ENCODE measurements around the gene GULP1.

GULP1 gene

DNA sequence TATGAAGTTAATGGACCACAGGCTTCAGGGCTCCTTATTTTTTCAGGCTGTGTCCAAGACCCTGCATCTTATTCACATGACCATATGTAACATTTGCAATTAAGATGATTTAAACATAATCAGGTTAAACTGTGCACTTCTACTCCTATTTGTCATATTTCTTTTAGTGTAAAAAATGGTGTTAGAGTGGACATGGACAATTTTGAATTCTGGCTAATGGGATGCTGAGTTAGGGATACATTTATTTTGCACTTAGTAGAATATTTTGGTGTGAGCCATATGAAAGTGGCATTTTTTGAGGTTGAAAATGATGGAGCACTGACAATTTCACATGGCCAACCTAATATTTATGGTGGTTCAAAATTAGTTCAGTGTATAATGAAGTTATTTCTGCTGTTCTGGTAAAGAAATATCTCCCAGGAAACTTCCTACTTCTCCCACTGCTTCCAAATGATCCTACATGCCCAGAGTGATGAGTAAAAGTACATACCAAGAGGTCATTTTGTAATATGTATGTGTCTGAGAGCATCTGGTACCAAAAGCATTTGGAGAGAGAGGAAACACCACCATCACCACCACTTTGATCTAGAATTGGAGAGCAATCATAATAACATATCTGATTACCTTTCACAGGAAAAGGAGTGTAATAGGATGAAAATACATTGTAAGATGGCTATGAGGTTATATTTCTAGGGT, 36.0 kb downstream of the GULP1 start:
- H3K36me3 ChIP-seq (ENCODE audit: insufficient read depth, low read length), result no peaks in the 10 kb centered on the region
- H3K4me3 ChIP-seq (ENCODE audit: low read depth in 1 of 2, low read length in 2 of 2), result no peak overlapping the region
- peaks cover 14% of the 10 kb centered on the region for H3K4me1 ChIP-seq (ENCODE audit: insufficient read depth, low read length)
- H3K9ac ChIP-seq (ENCODE audit: low read length), result no peak overlapping the region
- no peak overlapping the region for H3K27ac ChIP-seq (ENCODE audit: low read depth, low read length)
- H3K27me3 ChIP-seq (ENCODE audit: control insufficient read depth in 1 of 2, insufficient read depth in 2 of 2, low read length in 2 of 2), result no peaks in the 10 kb centered on the region
- no peaks in the 10 kb centered on the region for H3K9me3 ChIP-seq (ENCODE audit: low read length)

DNA sequence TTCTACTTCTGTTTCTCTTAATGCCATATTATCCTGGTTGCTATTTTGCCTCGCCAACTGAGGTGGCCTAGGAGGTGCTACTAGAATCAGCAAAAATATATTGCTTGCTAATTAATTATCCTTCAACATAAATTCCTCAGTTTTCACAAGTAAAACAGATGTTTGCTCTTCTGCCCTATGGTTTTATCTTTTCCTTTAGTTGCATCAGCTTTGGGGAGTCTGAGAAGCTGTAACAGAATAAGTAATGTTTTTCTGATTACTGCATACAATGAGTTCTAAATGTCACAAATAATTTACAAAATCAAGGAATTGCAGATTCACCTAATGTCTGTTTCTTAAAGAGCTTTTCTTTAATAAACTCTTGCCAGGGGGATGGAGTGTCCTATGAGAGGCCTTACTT, 36.7 kb downstream of the GULP1 start:
- Histone ChIP-seq H3K4me1 (ENCODE audit: insufficient read depth, low read length) (peaks cover 14% of the 10 kb centered on the region), H3K9ac (ENCODE audit: low read length) (no peak overlapping the region), H3K9me3 (ENCODE audit: low read length) (no peaks in the 10 kb centered on the region), H3K27me3 (ENCODE audit: control insufficient read depth in 1 of 2, insufficient read depth in 2 of 2, low read length in 2 of 2) (no peaks in the 10 kb centered on the region), H3K27ac (ENCODE audit: low read depth, low read length) (no peak overlapping the region), H3K4me3 (ENCODE audit: low read depth in 1 of 2, low read length in 2 of 2) (no peak overlapping the region), H3K36me3 (ENCODE audit: insufficient read depth, low read length) (no peaks in the 10 kb centered on the region)

DNA sequence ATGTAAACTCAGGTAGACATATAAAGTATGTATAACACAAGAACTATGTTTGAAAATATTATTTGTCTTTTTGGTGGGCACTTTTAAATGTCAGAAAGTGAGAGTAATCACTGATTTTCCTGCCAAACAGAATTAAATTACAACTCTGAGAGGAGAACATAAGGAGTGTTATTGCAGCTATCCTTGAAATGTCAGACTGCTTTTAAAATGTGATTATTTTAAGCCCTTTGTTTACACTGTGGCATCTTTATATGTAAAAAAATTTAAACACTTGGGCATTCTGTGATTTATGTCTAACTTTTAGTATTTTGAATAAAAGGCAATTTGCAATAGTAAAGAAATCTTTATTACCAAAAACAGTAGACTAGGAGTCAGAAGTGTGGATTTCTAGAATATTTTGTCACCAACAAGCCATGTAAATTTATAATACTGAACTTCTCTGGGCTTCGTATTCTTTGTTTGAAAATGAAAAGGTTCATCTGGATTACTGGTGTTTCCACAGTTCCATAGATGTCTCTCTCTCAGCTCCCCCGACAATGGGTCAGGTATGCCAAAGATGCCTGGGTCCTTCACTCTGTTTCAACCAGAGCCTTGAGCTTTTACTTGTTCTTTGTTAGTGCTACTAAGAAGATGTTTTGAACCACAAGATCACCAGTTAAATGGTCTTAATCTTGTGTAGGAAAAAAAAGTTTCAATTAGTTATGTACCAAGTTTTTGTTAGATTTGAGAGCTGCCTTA, 38.8 kb downstream of the GULP1 start:
- no peaks in the 10 kb centered on the region for H3K9me3 ChIP-seq (ENCODE audit: low read length)
- H3K27me3 ChIP-seq (ENCODE audit: control insufficient read depth in 1 of 2, insufficient read depth in 2 of 2, low read length in 2 of 2), result no peaks in the 10 kb centered on the region
- no peak overlapping the region for H3K4me3 ChIP-seq (ENCODE audit: low read depth in 1 of 2, low read length in 2 of 2)
- no peaks in the 10 kb centered on the region for H3K36me3 ChIP-seq (ENCODE audit: insufficient read depth, low read length)
- peaks cover 20% of the 10 kb centered on the region for H3K4me1 ChIP-seq (ENCODE audit: insufficient read depth, low read length)
- no peak overlapping the region for H3K9ac ChIP-seq (ENCODE audit: low read length)
- no peak overlapping the region for H3K27ac ChIP-seq (ENCODE audit: low read depth, low read length)

DNA sequence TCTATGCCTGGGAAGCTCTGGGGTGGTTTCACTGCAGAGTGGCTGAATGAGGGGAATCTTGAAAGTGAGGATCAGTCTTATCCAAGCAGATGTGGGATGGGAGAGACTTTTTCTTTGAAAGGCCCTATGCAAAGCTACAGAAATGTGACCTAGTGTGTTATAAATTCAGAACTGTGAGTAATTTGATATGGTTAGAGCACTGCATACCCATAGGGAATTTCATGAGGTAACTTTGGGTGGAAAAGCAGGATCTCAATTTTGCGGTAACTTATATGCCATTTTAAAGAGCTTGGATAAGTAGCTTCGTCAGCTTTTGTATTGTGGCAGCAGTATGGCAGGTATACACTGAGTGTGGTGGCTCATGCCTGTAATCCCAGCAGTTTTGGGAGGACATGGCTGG, 40.9 kb downstream of the GULP1 start:
- Histone ChIP-seq H3K27ac (ENCODE audit: low read depth, low read length) (no peak overlapping the region), H3K27me3 (ENCODE audit: control insufficient read depth in 1 of 2, insufficient read depth in 2 of 2, low read length in 2 of 2) (no peaks in the 10 kb centered on the region), H3K4me1 (ENCODE audit: insufficient read depth, low read length) (peaks cover 11% of the 10 kb centered on the region), H3K36me3 (ENCODE audit: insufficient read depth, low read length) (no peaks in the 10 kb centered on the region), H3K9me3 (ENCODE audit: low read length) (no peaks in the 10 kb centered on the region), H3K4me3 (ENCODE audit: low read depth in 1 of 2, low read length in 2 of 2) (no peak overlapping the region), H3K9ac (ENCODE audit: low read length) (no peak overlapping the region)

DNA sequence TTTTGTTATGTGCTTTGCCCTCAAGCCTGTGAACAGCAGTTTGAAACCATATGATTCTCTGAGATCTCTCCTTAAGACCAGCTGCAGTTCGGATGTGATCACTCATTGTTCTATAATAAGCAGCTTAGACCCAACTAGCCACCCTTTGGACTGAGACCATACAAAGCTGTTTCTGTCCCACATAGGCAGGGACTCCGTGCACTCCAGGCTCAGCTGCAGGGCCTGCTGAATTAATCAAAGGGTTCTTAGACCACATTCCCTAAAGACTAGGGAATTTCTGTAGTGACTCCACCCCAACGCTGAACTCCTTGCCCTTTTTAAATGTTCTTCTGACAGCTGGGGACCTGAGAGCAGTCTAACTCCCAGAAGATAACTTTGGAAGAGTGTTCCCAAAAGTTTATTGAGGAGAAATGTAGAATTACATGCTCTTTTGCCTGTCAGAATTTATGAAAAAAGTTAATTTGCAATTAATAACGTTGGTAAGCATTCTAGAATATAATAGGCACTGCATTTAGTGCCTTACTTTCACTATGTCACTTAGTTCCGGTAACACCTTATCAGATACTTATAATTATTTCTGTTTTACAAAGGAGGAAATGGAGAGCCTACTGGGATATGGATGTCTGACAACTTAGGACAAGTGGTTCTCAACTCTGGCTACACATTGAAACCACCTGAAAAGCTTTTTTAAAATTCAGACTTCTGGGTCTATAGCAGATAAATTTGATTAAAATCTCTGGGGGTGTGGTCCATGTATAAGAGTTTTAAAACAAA, 42.3 kb downstream of the GULP1 start:
- peaks cover 11% of the 10 kb centered on the region for H3K4me1 ChIP-seq (ENCODE audit: insufficient read depth, low read length)
- H3K9ac ChIP-seq (ENCODE audit: low read length), result no peak overlapping the region
- H3K27ac ChIP-seq (ENCODE audit: low read depth, low read length), result no peak overlapping the region
- H3K9me3 ChIP-seq (ENCODE audit: low read length), result no peaks in the 10 kb centered on the region
- no peaks in the 10 kb centered on the region for H3K36me3 ChIP-seq (ENCODE audit: insufficient read depth, low read length)
- no peak overlapping the region for H3K4me3 ChIP-seq (ENCODE audit: low read depth in 1 of 2, low read length in 2 of 2)
- H3K27me3 ChIP-seq (ENCODE audit: control insufficient read depth in 1 of 2, insufficient read depth in 2 of 2, low read length in 2 of 2), result no peaks in the 10 kb centered on the region

DNA sequence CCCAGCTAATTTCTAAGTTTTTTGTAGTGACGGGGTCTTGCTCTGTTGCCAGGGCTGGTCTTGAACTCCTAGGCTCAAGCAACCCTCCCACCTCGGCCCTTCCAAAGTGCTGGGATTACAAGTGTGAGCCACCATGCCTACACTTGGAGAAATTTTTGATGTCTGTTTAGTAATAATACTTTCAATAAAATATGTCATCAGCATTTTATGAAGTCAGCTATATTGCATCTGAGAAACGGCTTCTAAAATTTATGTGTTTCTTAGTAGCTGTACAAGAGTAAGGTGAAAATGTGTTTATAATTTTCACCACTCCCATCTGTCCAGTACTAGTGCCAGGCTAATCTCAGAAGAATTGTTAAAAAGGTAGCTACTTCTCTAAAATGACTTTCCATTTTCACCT, 46.8 kb downstream of the GULP1 start:
- Histone ChIP-seq H3K27ac (ENCODE audit: low read depth, low read length) (no peak overlapping the region), H3K27me3 (ENCODE audit: control insufficient read depth in 1 of 2, insufficient read depth in 2 of 2, low read length in 2 of 2) (no peaks in the 10 kb centered on the region), H3K36me3 (ENCODE audit: insufficient read depth, low read length) (no peaks in the 10 kb centered on the region), H3K9me3 (ENCODE audit: low read length) (no peaks in the 10 kb centered on the region), H3K9ac (ENCODE audit: low read length) (no peak overlapping the region), H3K4me3 (ENCODE audit: low read depth in 1 of 2, low read length in 2 of 2) (no peak overlapping the region), H3K4me1 (ENCODE audit: insufficient read depth, low read length) (peaks cover 6% of the 10 kb centered on the region)

DNA sequence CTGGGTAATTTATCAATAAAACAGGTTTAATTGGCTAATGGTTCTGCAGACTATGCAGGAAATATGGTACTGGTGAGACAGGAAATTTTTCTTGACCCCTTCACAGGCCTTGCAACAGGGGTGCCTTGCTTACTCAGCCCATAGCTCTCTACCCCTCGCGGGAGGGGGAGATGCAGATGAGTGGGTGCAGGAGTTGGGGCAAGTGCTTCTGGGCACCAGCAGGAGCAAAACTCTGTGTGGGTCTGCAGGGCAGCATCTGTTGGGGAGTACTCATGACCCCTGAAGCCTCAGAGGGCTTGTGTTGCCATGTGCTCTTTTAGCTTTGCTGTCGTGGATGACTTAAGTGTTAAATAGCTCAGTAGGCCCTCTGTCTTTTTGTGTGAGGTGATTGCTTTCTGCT, 48.6 kb downstream of the GULP1 start:
- no peak overlapping the region for H3K4me3 ChIP-seq (ENCODE audit: low read depth in 1 of 2, low read length in 2 of 2)
- H3K4me1 ChIP-seq (ENCODE audit: insufficient read depth, low read length), result peaks cover 2% of the 10 kb centered on the region
- no peaks in the 10 kb centered on the region for H3K9me3 ChIP-seq (ENCODE audit: low read length)
- H3K27ac ChIP-seq (ENCODE audit: low read depth, low read length), result no peak overlapping the region
- H3K27me3 ChIP-seq (ENCODE audit: control insufficient read depth in 1 of 2, insufficient read depth in 2 of 2, low read length in 2 of 2), result no peaks in the 10 kb centered on the region
- H3K9ac ChIP-seq (ENCODE audit: low read length), result no peak overlapping the region
- H3K36me3 ChIP-seq (ENCODE audit: insufficient read depth, low read length), result no peaks in the 10 kb centered on the region

DNA sequence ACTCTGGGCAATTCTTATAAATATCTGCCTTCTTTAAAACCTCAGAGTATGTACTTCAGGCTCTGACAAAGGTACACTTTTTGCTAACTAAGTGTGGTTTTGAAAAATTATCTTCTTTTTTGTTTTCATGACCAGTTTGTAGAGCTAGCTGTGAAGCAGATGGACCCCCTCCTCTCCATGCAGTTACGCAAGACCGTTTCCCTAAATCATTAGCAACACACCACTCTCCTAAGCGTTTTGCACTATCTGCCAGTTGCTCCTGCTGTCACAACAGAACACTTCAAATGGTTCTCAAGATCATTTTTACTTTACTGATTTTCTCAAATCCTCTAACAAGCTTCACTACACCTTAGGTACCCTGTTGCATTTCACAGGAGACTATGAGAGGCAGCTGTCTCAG, 53.3 kb downstream of the GULP1 start:
- H3K4me3 ChIP-seq (ENCODE audit: low read depth in 1 of 2, low read length in 2 of 2), result no peak overlapping the region
- H3K9me3 ChIP-seq (ENCODE audit: low read length), result no peaks in the 10 kb centered on the region
- H3K4me1 ChIP-seq (ENCODE audit: insufficient read depth, low read length), result peaks cover 19% of the 10 kb centered on the region
- H3K27ac ChIP-seq (ENCODE audit: low read depth, low read length), result no peak overlapping the region
- H3K36me3 ChIP-seq (ENCODE audit: insufficient read depth, low read length), result no peaks in the 10 kb centered on the region
- no peaks in the 10 kb centered on the region for H3K27me3 ChIP-seq (ENCODE audit: control insufficient read depth in 1 of 2, insufficient read depth in 2 of 2, low read length in 2 of 2)
- H3K9ac ChIP-seq (ENCODE audit: low read length), result no peak overlapping the region

DNA sequence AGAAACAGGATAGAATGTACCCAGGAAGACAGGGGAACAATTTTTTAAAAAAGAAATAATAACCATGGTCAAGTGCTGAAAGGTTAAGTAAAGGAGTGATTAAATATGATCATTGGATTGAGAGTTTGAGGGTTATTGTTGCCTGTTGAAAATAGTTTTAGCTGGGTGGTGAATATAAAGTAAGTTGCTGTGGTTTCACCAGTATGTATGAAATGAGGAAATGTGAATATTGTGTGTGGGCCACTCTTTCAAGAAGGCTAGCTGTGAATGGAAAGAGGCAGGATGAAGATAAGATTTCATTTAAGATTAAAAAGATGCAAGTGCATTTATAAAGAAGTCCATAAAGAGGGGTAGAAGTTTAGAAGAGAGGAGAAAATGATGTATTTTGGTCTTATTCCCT, 53.8 kb downstream of the GULP1 start:
- no peaks in the 10 kb centered on the region for H3K9me3 ChIP-seq (ENCODE audit: low read length)
- peaks cover 19% of the 10 kb centered on the region for H3K4me1 ChIP-seq (ENCODE audit: insufficient read depth, low read length)
- no peaks in the 10 kb centered on the region for H3K36me3 ChIP-seq (ENCODE audit: insufficient read depth, low read length)
- H3K27me3 ChIP-seq (ENCODE audit: control insufficient read depth in 1 of 2, insufficient read depth in 2 of 2, low read length in 2 of 2), result no peaks in the 10 kb centered on the region
- no peak overlapping the region for H3K4me3 ChIP-seq (ENCODE audit: low read depth in 1 of 2, low read length in 2 of 2)
- no peak overlapping the region for H3K27ac ChIP-seq (ENCODE audit: low read depth, low read length)
- H3K9ac ChIP-seq (ENCODE audit: low read length), result no peak overlapping the region

DNA sequence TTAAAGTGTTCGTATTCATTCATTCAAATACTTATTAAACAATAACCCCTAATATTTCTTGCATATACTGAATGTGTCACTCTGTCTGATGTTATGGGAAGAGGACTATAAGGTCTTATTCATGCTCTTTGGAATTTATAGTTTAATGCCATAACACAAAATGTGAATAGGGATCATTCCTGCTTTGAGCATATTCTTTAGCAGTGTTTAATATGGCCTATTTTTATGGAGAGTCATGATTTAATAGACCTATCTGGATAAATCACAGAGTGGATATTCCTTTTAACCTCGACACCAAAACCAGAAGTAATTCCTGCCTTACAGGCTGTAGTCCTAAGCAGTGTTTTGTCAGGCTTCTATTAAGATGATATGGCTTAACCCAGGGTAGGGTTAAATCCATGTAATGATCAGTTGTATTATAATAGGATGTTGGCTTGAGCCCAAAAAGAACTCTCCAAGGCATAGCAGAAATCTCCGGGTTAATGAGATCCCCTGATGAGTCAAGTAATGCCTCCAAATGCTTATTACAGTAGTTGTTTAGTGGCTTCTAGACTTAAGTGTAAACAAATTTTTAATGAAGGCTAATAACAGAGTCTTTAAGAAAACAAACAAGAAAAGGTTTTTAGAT, 54.3 kb downstream of the GULP1 start:
- Histone ChIP-seq H3K27ac (ENCODE audit: low read depth, low read length) (no peak overlapping the region), H3K9ac (ENCODE audit: low read length) (no peak overlapping the region), H3K36me3 (ENCODE audit: insufficient read depth, low read length) (no peaks in the 10 kb centered on the region), H3K4me3 (ENCODE audit: low read depth in 1 of 2, low read length in 2 of 2) (no peak overlapping the region), H3K27me3 (ENCODE audit: control insufficient read depth in 1 of 2, insufficient read depth in 2 of 2, low read length in 2 of 2) (no peaks in the 10 kb centered on the region), H3K9me3 (ENCODE audit: low read length) (no peaks in the 10 kb centered on the region), H3K4me1 (ENCODE audit: insufficient read depth, low read length) (peaks cover 19% of the 10 kb centered on the region)

DNA sequence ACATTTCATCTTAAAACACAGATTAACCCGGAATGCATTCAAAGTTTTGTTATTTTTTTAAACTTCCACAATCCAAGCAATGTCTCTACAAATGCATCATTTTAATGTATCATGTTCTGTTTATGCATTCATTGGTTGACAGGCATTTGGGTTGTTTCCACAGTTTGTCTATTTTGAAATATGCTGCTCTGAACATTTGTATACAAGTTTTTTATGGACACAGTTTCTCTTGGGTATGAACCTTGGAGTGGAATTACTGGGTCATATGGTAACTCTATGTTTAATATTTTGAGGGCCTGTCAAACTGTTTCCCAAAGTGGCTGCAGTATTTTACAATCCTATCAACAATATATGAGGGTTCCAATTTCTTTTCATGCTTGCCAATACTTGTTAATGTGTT, 57.3 kb downstream of the GULP1 start:
- Histone ChIP-seq H3K27ac (ENCODE audit: low read depth, low read length) (no peak overlapping the region), H3K9me3 (ENCODE audit: low read length) (no peaks in the 10 kb centered on the region), H3K36me3 (ENCODE audit: insufficient read depth, low read length) (no peaks in the 10 kb centered on the region), H3K4me1 (ENCODE audit: insufficient read depth, low read length) (peaks cover 19% of the 10 kb centered on the region), H3K27me3 (ENCODE audit: control insufficient read depth in 1 of 2, insufficient read depth in 2 of 2, low read length in 2 of 2) (no peaks in the 10 kb centered on the region), H3K4me3 (ENCODE audit: low read depth in 1 of 2, low read length in 2 of 2) (no peak overlapping the region), H3K9ac (ENCODE audit: low read length) (no peak overlapping the region)
